ENCODE measurements around the gene ROBO1.
"Not testable (repeated sequence)": the region's sequence is repeated elsewhere in the genome, so short reads cannot be mapped to it uniquely, and the experiment has no call there.

Gene ROBO1

DNA sequence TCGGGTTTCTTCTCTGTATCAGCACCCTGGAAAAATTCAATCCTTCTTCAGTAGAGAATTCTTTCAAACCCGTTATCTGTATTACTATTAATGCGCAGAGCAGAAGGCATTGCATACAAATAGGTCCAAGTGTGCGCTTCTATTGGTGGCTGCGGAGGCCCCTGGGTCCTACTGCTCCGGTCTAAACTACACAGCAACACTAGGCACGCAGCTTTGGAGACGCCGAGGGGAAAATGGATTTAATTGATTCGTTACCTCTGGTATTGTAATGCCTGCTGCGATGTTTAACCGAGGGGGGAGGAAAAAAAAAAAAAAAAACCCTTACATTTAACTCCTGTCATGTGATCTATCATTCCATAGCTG, at the start of gene ROBO1:
TSS of gene ROBO1 (minus strand) at position 94 of the 363 bp plus-strand sequence.
- DNase-seq, result no peak

GRCh38 chr3:79817224-79817623, 49.4 kb upstream of the ROBO1 start:
- no peak for DNase-seq

GRCh38 chr3:79815478-79815877, 47.7 kb upstream of the ROBO1 start:
- DNase-seq, result no peak

- no peak for DNase-seq
These were observed 42.8 kb upstream of the ROBO1 start for GRCh38 chr3:79810581-79810980.

- DNase-seq, result no peak
These were observed 42.3 kb upstream of the ROBO1 start for GRCh38 chr3:79810092-79810491.

DNA sequence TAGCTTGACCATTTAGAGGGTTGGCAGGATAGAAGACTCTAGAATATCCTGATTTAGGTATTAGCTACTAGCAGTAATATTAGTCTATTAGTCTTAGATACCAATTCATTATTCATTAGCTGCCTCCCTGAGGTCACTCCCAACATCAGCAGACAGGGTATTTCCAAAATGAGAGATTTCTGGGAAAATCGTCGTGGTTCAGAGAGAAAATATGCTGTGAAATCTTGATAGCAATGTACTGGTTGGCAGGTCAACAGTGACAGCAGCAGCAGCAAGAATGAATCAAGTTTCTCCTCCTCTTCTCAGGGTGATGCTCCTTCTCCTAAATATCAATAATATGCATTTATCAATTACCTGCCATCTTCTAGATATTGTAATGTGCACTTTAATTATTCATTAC, 41.3 kb upstream of the ROBO1 start:
- no peak for DNase-seq

- no peak for DNase-seq
These were observed 40.7 kb upstream of the ROBO1 start for GRCh38 chr3:79808515-79808914.

- not testable (repeated sequence) for DNase-seq
These were observed 22.4 kb upstream of the ROBO1 start for GRCh38 chr3:79790177-79790576.

GRCh38 chr3:79773291-79773690, 5.5 kb upstream of the ROBO1 start:
- DNase-seq, result no peak

DNA sequence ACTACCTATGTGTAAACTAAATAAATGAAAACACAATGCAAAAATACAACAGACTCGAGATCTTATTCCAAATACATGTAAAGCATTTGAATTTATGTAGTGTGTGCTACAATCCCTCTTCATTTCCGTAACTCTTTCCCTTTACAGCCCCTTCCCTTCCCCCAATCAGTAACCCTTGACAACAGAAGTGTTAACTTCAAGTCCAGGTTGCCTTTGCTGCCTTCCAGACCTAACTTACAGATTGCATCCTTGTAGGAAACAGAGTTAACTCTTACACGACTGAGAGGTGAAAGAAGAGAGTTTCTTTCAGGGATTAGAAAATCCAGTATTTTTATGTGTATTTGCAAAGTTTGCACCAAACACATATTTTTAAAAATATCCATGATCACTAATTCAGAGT, 1.4 kb upstream of the ROBO1 start:
- no peak for DNase-seq

GRCh38 chr3:79767194-79767904, 449 bp downstream of the ROBO1 start:
- no peak for DNase-seq

DNA sequence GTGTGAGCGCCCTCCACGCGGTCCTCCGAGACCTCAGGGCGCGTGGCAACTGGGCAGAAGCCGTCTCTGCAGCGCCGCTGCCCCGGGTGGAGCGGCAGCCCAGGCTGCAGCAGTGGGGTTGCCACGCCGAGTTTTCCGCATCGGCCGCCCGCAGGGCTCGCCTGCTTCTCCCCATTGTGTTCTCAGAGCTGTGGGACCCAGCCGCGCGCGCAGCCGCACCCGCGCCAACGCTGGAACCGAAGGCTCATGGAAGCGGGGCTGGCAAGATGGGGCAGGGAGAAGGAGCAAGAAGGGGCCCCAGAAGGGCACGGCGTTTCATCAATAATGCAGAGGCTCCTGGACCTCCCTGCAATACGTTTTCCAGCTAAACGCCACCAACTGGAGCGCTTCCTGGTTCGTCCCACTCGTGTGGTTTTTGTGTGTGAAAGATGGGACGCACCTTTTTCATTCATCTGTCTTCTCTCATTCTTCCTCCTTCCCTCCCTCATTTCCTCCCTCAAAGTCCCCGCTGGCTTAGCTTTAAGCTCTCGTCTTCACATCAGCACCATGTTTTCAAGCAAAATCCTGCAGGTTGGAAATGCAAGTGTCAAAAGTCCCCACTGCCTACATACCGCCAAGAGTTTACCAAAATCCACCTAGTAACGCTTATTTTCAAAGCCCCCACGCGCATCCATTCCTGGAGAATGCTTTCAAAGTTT, 1.2 kb downstream of the ROBO1 start:
- no peak for DNase-seq

- no peak for DNase-seq
These were observed 1.9 kb downstream of the ROBO1 start for GRCh38 chr3:79765911-79766310.

GRCh38 chr3:79761441-79761840, 6.4 kb downstream of the ROBO1 start:
- DNase-seq, result no peak

DNA sequence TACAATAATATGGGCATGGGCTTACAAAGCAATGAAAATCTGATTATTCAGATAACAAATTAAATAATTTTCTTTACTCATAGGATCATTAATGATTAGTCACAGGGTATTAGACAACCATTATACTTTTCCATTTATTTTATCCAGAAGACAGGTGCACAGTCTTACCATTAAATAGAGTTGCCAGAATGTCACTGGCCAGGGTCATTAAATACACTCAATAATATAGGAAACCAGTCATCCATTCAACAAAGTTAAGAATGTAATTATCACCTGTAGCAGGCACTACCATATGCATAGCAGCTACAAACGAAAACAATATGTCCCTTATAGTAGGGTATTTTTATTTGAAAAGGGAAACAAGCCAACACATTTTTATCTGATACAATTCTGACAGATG, 16.1 kb downstream of the ROBO1 start:
- DNase-seq, result no peak

GRCh38 chr3:79737530-79737929, 30.3 kb downstream of the ROBO1 start:
- no peak for DNase-seq

DNA sequence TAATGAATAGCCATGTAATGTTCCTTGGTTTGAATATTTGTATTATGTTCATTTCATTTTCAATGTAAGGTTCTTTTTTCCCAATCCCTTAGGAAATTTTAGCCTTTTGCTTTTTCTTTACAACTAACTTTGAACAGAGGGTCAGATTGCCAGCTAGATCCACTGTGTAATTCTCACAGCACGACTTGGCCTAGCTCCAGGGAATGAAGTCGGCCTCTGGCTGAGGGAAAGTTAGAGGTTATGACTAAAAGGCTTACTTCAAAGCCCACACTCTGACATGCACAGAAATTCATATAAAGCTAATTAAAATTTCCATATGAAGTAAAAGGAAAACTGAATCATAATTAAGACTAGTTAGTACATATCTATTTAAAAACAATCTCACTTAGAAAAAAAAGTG, 38.7 kb downstream of the ROBO1 start:
- no peak for DNase-seq

DNA sequence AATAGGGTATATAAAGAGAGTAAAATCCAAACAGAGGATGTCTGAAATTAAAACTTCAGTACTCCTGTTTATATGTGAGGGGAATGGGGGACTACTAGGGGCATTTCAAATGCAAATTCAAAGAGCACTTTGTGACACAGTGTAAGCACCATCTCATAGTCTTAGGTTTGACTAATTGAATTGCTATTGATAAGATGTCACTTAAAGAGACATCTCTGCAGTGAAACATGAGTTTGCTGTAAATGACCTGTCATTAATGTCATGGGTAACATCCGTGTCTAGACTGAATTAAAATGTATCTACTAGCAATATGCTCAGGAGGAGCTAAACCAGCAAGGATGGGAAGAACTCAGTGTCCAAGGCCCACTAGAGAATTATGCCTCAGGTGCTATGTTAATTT, 41.0 kb downstream of the ROBO1 start:
- no peak for DNase-seq

- DNase-seq, result no peak
These were observed 43.6 kb downstream of the ROBO1 start for GRCh38 chr3:79724206-79724605.

DNA sequence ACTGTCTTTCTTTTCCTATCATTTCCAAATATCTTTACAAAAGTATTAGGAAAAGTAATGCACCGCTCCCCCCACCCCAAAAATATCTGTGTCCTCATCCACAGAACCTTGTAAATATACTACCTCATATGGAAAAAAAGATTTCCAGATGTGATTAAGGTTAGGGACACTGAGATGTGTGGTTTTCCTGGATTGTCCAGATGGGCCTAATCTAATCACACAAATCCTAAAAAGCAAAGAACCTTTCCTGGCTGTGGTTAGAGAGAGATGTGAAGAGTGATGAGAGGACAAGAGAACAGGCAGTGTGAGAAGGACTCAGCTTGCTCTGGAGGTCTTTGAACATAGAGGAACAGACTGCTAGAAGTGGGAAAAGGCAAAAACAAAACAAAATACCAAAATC, 77.7 kb downstream of the ROBO1 start:
- DNase-seq, result no peak

- no peak for DNase-seq
These were observed 82.7 kb downstream of the ROBO1 start for GRCh38 chr3:79685108-79685507.

- DNase-seq, result no peak
These were observed 83.8 kb downstream of the ROBO1 start for GRCh38 chr3:79684041-79684440.

GRCh38 chr3:79672731-79673130, 95.1 kb downstream of the ROBO1 start:
- no peak for DNase-seq

- no peak for DNase-seq
These were observed 95.7 kb downstream of the ROBO1 start for GRCh38 chr3:79672075-79672474.

- no peak for DNase-seq
These were observed 97.6 kb downstream of the ROBO1 start for GRCh38 chr3:79670178-79670577.
